NCI-H187 treated with DMSO at 0.1 percent for 48 hours (cell line): ENCODE results near the gene ZBTB5.
"Not testable (repeated sequence)": the region's sequence is repeated elsewhere in the genome, so short reads cannot be mapped to it uniquely, and the experiment has no call there.

Source experiments
- DNase-seq: peaks from one replicate; lab custom pipeline; 2025; lab: John Stamatoyannopoulos, UW

ZBTB5 gene

DNA sequence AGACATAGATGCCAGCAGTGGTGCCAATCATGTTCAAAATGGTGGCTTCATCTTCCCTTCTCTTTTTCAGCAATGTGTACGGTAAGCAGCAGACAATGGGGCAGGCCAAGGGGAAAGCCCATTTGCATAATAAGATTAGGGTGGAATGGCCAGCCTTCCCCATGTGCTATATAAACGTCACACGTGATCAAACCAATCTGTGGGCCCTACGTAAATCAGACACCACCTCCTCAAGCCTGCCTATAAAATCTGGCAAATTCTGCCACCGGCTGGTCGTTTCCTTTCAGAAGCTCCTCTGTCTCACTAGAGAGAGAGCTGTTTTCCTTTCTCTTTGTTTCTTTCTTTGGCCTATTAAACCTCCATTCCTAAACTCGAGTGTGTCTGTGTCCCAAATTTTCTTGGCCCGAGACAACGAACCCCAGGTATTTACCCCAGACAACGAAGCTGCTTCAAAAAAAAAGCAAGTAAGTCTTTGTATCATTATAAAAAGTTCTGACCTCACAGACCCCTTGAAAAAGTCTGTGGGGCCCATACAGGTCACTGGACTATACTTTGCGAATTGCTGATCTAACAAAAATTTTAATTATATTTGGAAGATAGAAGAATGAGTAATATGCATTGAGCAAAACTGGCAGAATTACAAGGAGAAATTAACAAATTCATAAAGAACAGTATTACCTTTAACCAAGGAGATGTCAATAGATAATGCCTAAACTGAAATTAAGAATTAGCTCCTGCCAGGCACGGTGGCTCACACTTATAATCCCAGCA, 15.2 kb downstream of the ZBTB5 start:
- no peak for DNase-seq

DNA sequence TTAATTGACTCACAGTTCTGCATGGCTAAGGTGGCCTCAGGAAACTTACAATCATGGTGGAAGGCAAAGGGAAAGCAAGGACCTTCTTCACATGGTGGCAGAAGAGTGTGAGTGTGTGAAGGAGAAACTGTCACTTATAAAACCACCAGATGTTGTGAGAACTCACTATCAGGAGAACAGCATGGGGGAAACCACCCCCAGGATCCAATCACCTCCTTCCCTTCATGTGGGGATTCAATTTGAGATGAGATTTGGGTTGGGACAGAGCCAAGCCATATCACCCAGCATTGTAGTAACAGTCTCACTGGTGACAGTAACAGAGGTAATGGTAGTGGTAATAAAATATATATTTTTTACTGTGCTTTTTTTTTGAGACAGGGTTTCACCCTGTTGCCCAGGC, 18.1 kb downstream of the ZBTB5 start:
- no peak for DNase-seq

DNA sequence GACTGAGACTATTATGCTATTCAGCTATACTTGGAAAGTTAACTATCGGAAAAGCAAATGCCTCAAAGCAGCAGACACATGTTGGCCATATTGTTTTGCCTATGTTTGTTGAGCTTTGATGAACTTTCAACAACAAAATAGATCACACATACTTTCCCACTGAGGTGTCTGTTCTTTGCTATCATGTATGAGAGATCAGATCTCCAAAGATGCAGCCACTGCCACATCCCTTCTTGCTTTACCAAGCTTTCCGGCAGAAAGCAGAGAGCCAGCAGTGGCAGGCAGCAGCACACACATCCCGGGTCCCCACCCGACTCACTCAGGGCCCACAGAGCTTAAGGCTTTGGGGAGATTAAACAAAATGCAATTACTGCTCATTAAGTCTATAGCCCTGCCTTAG, 18.8 kb downstream of the ZBTB5 start:
- DNase-seq: no peak

DNA sequence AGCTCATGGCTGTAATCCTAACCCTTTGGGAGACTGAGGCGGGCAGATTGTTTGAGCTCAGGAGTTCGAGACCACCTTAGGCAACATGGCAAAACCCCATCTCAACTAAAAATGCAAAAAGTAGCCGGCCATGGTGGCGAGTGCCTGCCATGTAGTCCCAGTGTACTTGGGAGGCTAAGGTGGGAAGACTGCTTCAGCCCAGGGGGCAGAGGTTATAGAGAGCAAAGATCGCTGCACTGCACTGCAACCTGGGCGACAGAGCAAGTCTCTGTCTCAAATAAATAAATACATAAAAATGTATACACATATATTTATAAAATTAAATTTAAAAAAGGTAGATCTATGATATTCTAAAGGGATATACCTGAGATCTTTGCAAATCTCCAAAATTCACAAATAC, 19.4 kb downstream of the ZBTB5 start:
- no peak for DNase-seq

DNA sequence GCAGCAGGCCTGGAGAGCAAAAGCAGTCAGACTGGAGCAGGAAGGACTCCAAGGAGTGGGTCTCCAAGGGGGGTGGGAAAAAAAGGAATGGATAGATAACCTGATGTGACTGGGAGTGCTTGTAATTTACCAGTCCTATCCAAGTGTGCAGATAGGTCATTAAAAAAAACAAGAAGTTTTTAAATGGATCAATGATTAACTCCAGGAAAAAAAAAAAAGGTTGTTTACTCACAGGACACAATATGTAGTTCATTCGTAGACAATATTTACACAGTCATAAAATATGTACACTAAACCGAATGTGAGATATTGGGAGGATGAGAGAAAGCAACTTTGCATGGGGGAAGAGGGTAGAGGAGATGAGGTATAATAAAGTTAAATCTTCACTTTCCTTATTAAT, 20.4 kb downstream of the ZBTB5 start:
- DNase-seq: no peak

DNA sequence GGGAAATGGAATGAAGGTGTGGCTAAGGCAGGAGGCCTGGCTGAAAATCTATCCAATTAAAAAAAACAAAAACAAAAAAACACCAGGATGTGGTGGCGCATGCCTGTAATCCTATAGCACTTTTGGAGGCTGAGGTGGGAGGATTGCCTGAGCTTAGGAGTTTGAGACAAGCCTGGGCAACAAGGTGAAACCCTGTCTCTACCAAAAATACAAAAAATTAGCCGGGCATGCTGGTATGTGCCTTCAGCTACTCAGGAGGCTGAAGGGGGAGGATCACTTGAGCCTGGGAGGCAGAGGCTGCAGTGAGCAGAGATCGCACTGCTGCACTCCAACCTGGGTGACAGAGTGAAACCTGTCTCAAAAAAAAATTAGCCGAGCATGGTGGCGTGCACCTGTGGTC, 21.7 kb downstream of the ZBTB5 start:
- DNase-seq: no peak

DNA sequence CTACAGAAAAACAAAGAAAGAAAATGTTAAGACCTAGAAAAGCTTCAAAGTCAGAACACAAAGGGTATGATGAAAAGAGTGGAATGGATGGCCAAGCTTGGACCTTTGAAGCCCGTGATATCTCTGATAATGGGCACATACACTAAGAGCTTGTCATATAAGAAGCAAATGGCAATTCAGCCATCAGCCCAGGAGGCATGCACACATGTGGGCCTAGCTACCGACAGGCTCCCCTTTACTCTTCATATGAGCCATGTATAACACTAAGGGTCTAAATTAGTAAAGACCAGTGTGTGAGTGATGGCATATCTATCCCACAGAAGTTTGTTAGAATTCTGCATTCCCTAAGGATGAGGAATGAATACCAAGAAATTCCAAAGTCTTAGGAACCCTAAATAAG, 22.7 kb downstream of the ZBTB5 start:
- no peak for DNase-seq

DNA sequence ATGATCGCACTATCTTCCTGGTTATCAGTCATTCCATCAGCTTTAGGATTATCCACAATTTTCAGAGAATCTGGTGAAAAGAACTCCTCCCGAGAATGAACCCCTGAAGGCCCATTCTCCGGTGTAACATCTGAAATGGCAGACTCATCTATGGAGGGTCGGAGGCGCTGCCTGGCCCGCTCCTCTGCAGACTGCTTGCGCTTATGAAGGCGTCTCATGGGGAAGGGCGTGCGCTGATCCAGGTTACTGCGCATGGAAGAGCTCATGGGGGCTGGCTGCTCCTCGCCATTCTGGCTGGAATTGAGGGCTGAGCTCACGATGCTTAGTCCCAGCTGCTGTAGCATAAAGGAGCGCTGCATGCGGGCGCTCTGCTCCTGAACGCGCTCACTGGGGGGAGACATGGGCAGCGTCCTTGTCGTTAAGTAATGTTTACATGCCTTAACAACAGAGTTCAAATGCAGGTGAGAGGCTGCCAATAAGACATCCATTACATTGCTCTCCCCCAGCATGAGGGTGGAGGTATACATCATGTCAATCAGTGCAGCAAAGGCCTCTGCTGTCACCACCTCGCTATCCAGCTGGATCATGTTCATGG, 23.4 kb downstream of the ZBTB5 start:
- DNase-seq: no peak

DNA sequence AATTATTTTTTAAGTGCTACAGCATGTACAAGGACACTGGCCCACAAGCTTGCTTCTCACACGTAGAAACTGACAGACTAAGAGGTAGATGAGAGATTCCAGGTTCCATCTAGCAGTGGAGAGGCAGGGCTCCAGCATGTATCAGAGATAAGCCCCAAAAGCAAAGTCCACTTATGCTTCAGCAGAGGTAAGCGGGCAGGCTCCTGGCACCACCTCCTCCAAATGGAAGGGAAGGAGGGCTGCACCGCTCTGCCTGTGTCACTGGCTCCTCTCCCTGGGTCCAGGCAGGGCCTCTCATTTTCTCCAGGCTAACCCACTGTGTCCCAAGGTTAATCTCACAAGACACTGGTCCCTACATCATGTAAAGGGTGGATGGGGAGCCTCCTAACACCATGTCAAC, 26.9 kb downstream of the ZBTB5 start:
- DNase-seq: no peak

DNA sequence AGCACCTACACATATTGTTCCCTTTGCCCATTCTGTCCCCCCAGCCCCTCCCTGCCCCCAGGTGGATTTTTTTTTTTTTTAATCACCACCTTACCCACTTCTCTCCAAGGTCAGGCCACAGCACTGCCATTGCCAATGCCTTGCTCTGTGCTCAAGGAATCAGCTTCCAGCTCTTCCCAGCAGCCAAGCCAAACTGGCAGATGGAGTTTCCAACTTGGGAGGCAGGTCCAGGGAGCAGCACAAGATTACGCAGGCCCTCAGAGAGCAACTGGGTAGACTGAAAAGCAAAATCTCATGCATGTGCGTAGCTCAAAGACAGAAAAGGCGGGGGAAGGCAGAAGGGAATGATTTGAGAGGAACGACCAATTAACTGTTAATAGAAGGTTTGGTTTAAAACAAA, 27.6 kb downstream of the ZBTB5 start:
- no peak for DNase-seq

DNA sequence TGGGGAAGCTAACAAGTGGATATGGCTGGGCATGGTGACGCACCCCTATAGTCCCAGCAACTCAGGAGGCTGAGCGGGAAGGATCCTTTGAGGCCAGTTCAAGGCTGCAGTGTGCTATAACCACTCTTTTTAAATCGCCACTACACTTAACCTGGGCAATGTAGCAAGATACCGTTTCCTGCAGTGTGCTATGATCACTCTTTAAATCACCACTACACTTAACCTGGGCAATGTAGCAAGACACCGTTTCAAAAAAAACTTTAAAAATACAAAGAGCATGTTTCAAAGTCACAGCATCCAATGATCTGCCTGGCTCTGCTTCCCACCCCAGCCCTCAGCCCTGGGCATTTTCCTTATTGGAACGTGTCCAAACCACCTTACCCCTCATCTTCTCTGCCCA, 28.2 kb downstream of the ZBTB5 start:
- DNase-seq: no peak

DNA sequence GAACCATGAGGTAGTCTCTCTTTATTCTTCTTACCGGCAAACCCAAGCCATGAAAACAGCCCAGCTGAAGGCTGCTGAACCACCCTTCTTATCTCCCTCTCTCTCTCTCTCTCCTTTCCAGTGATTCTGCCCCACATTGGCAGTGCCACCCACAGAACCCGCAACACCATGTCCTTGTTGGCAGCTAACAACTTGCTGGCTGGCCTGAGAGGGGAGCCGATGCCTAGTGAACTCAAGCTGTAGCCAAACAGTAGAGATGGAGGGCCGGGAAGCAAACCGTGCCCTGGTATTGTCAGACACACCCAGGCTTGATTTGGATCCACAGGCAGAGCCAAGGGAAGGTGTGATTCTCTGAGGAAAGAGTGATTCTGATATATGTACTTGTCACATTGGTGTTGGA, 28.7 kb downstream of the ZBTB5 start:
- DNase-seq: no peak

DNA sequence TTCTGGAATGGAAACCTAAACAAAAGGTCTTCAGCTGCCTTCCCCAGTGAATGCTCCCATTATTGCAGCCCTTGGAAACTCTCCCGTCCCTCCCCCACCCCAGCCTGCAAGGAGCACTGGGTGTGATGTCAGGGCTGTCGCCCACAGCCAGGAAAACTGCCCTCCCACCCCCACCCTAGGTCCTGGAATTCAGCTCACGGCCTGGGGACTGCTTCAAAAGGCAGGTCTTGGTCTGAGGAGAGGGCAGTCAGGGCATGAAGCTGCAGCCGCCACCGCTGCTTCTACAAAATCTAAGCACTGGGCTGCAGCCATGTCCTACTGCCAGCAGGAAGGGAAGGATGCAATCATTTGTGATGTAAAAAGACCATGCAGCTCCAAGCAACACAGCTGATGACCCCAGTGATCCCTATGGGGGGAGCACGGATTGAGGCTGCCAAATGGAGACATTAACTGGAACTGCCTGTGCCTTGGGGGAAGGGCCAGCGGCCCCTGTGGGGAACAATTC, 31.3 kb downstream of the ZBTB5 start:
- no peak for DNase-seq

DNA sequence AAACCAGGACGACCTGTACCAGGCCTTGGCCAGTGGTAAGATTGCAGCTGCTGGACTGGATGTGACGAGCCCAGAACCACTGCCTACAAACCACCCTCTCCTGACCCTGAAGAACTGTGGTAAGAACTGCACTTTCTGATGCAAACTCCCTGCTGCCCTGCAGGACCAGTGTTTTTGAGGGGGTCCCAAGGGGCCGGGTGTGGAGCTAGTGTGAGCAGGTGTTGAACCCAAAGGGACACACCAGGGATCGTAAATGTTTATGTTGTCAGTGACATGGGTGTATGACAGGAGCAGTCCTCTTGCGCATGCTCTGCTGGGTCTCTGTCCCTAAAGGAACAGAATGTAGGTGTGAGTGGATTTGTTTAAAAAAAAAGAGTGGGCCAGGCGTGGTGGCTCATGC, 33.2 kb downstream of the ZBTB5 start:
- DNase-seq: no peak

DNA sequence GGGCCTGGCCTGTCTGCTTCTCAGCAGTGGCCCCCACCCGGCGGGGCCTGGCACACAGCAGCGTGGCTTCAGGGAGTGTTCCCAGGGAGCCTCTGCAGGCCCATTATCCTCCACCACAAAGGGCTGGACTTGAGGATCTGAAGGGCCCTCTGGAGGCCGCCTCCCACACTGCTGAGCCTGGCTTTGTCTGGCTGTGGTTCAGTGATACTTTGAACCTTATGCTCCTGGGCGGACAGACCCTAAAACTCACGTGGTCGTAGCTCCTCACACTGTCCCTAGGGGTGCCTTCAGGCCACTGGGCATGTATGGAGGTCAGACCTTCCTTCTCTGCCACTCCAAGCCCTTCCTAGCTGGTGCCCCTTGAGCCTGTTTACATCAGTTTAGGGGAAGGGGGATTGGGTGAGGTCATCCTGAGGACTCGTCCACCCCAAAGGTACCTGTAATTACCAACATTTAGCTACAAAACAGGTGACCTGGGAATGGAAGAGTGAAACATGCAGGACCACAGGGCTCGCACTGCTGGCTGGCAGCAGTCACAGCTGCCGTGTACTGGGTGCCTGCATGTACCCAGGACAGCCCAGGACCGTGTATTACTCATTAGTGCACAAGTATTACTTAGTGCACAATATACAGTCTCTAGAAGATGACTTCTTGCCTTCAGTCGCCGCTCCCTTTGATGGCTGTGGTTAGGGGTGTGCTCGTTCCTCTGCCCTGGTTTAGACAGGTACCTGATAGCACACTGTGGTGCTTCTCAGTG, 34.2 kb downstream of the ZBTB5 start:
- no peak for DNase-seq

DNA sequence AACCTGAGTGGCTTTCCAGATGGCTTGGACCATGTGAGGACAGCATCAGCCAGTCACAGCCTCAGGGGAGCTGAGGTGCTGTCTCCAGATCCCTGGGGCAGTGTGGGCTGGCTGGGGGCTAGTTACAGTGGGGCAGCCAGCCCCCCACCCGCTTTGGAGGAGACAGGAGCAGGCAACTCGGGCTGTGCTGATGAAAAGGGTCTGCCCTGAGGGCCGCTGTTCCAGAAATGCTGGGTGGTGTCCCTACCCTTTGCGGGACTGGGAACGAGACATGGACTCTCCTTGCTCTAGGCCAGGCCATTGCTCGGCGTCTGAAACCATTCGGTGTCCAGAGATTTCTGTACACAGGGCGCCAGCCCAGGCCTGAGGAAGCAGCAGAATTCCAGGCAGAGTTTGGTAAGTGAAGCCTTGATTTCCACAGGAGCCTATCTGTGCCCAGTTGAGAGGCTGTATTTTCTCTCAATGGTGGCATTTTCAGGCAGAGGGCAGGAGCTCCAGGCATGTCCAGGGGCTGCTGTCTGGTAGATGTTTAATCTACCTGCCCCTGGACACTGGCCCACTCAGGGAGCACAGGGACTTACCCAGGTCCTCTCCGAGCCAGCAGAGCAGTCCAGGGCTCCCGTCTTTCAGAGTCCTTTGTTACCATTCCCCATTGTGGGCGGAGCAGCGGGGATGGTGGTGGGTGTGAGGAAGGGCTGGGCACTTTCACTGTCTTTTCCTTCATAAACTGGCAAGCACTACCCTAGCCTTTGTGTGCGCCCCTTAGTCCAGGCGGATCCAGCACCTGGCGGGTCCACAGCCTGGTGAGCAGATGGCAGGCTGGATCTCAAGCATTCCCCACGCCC, 35.6 kb downstream of the ZBTB5 start:
- no peak for DNase-seq

DNA sequence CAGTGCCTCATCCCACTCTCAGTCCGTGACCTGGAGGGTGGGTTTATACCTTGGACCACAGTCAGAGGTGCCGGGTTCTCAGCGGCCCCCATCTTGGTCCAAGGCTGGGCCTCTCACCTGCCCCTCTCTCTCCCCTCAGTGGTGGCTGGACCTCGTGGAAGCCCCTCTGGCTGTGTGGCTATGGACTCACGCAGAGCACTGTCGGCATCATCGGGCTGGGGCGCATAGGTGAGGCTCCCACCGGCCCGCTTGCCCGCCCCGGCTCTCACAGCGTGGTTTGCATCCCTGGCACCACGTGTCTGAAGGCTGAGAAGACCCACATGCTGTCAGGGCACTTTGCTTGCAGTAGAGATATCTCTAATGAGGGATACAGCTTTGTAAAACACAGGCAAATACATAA, 36.9 kb downstream of the ZBTB5 start:
- no peak for DNase-seq

DNA sequence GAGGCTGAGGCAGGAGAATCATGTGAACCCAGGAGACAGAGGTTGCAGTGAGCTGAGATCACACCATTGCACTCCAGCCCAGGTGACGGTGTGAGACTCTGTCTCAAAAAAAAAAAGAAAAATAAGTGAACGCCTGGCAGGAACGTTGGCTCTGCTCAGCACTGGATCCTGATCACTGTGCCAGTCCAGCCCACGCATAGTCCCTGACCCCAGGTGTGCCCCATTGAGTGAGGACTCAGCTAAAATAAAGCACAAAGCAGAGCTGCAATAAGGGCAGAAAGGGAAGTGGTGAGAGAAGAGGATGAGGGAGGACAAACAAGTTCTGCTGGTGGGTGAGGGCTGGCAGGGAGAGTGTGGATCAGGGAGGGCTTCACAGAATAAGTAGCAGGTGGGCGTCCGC, 38.4 kb downstream of the ZBTB5 start:
- no peak for DNase-seq

DNA sequence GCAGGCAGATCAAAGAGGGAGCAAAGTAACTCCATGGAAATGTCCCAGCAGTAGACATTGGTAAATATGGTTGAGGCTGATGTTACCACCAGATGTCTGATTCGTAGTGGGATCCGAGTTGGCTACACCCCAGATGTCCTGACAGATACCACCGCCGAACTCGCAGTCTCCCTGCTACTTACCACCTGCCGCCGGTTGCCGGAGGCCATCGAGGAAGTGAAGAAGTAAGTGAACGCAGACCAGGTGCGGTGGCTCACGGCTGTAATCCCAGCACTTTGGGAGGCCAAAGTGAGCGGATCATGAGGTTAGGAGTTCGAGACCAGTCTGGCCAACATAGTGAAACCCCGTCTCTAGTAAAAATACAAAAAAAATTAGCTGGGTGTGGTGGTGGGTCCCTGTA, 38.8 kb downstream of the ZBTB5 start:
- not testable (repeated sequence) for DNase-seq

DNA sequence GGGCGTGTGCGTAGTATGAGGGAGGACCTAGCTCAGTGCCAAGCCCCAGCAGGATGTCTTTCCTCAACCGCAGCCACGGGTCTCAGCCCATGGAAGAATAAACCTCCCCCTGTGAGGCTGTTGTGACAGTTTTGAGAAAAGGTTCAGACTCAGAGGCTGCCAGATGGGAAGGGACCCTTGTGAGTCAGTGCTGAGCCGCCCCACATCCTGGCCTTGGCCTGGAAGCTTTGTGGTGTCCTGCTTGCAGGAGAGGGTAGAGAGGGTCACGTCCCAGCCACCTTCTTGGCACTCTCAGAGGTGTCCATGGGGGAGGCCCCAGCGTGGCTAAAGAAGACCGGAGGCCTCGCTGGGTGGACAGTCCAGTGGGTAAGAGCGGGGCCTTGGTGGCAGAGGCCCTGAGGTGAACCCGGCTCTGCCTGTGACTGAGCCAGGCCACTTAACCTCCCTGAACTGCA, 39.9 kb downstream of the ZBTB5 start:
- DNase-seq: no peak

DNA sequence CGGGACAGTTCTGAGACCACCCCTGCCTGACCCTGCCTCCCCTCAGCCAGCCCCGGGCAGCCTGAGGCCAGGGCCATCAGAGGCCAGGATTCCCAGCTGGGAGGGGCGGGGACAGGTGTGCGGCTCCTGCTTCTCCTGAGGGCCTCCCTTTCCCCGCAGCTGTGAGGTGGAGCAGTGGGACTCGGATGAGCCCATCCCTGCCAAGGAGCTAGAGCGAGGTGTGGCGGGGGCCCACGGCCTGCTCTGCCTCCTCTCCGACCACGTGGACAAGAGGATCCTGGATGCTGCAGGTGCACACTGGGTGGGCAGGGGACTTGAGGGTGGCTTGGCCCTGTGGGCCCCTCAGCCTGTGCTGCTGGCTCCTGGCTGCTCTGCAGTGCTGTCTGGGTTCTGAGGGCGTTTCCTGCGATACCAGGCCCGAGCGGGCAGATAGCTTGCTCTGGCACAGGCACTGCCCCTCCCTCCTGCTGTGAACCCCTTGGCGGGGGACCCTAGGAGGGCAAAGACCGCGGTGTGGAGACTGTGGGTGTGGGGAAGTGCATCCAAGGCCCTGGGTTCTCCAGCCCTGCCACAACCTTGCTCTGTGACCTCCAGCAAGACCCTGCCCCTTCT, 40.5 kb downstream of the ZBTB5 start:
- no peak for DNase-seq

DNA sequence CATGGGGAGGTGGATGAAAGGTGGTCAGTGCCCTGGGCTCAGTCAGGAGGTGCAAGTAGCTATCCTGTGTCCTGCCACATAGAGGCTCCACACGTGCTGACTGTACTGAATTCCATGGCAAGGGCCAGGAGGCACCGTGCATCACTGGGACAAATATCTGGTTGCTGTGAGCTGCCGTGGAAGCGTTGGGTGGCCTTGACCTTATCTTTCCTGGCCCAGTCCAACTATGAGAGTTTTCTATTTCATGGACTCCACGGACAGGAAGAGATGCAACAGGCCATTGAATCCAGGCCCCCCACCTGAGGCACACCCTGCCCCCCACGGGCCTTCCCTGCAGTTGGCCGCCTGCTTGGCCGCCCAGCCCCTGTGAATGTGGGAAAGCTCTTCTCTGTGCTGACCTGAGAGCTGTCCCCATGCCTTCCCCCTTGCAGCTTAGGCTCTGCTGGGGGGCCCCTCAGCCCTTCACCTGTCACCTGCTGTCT, 41.0 kb downstream of the ZBTB5 start:
- no peak for DNase-seq
